ENCODE data around the gene COQ3. TPM values are rescaled to one million over a fixed set of nuclear protein-coding genes. Genes with fewer than 3 reads are reported as not detected.

The COQ3 gene
- total RNA-seq, 1 experiment from 2014 or later: 10.9 TPM

DNA sequence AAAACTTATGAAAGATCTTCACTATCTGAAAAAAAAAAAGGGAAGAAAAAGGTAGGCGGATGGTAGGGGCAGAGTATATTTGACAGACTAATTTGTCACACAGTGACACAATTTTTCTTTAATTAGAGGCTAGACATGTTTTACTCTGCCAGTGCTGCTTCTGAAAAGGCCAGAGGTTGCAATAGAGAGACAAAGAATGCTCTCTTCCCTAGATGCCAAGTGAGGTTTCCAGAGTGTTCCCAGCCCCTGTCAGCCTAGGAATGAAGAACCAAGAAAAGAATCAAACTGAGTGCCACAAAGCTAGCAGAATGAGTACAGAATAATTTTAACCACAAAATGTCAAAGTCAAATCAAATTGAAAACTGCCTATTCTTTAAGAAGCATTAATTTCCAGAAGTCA, 18.1 kb upstream of the COQ3 start:
- no peak overlapping the region for H4K5ac ChIP-seq (ENCODE audit: insufficient read length, low read depth, low read length)
- no peaks in the 10 kb centered on the region for H3K4me1 Mint-ChIP-seq
- no peak for DNase-seq
- H3K27me3 Mint-ChIP-seq (ENCODE audit: low read depth): no peaks in the 10 kb centered on the region
- H2BK15ac ChIP-seq (ENCODE audit: low read depth, low read length): no peak overlapping the region
- no peak overlapping the region for H3K14ac ChIP-seq (ENCODE audit: insufficient read depth, low read length)
- H3K4ac ChIP-seq (ENCODE audit: low read depth, low read length): no peak overlapping the region
- H3K9me3 ChIP-seq (ENCODE audit: control insufficient read depth, low read depth, low read length): no peaks in the 10 kb centered on the region
- no peak overlapping the region for H3K27ac ChIP-seq (ENCODE audit: insufficient read length, low read depth, low read length)
- H3K79me1 ChIP-seq (ENCODE audit: insufficient read depth, low read depth, low read length, poor library complexity, severe bottlenecking): peaks cover 3% of the 10 kb centered on the region
- H2AK5ac ChIP-seq (ENCODE audit: insufficient read length, low read length): no peak overlapping the region
- H2BK20ac ChIP-seq (ENCODE audit: low read depth, low read length, poor library complexity, severe bottlenecking): no peak overlapping the region
- H2AFZ ChIP-seq (ENCODE audit: low read length): no peak overlapping the region
- no peaks in the 10 kb centered on the region for H3K4me1 ChIP-seq (ENCODE audit: insufficient read depth, low read length)
- H3K9me3 Mint-ChIP-seq: no peaks in the 10 kb centered on the region
- H3K23ac ChIP-seq (ENCODE audit: insufficient read length, low read depth, low read length): no peak overlapping the region
- H3K9ac ChIP-seq (ENCODE audit: extremely low read depth, insufficient read length, low read length): no peak overlapping the region
- H4K20me1 ChIP-seq (ENCODE audit: control insufficient read depth, insufficient read depth, insufficient read length): no peaks in the 10 kb centered on the region
- H3K79me2 ChIP-seq (ENCODE audit: insufficient read depth, low read length): no peaks in the 10 kb centered on the region; the same call in 1 of the 2 replicates
- no CpG with 5 or more reads among the region's 1 CpG for WGBS (ENCODE audit: extremely low coverage, insufficient read length, low lambda C conversion rate)
- no peak overlapping the region for H3K18ac ChIP-seq (ENCODE audit: insufficient read length, low read depth, low read length)
- TF ChIP-seq, protein P1, sequence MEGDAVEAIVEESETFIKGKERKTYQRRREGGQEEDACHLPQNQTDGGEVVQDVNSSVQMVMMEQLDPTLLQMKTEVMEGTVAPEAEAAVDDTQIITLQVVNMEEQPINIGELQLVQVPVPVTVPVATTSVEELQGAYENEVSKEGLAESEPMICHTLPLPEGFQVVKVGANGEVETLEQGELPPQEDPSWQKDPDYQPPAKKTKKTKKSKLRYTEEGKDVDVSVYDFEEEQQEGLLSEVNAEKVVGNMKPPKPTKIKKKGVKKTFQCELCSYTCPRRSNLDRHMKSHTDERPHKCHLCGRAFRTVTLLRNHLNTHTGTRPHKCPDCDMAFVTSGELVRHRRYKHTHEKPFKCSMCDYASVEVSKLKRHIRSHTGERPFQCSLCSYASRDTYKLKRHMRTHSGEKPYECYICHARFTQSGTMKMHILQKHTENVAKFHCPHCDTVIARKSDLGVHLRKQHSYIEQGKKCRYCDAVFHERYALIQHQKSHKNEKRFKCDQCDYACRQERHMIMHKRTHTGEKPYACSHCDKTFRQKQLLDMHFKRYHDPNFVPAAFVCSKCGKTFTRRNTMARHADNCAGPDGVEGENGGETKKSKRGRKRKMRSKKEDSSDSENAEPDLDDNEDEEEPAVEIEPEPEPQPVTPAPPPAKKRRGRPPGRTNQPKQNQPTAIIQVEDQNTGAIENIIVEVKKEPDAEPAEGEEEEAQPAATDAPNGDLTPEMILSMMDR (conservative IDR thresholded peaks at IDR 0.05): no peak
- no peak overlapping the region for H3T11ph ChIP-seq (ENCODE audit: low read length)
- H4K8ac ChIP-seq (replicated peaks; ENCODE audit: insufficient read length, low read depth, low read length): no peak overlapping the region
- no peak overlapping the region for H3K56ac ChIP-seq (ENCODE audit: insufficient read length, low read depth, low read length)
- H3K36me3 Mint-ChIP-seq (ENCODE audit: insufficient read depth in 1 of 3, low read depth in 3 of 3): peaks cover 34 to 56% (median 55%) of the 10 kb centered on the region in 3 experiments
- no peaks in the 10 kb centered on the region for H3K23me2 ChIP-seq (ENCODE audit: insufficient read length, low read depth, low read length, poor library complexity, severe bottlenecking)
- no peak overlapping the region for H4K91ac ChIP-seq (ENCODE audit: insufficient read length, low read depth, low read length)
- no peak overlapping the region for H3K4me3 Mint-ChIP-seq
- H2BK120ac ChIP-seq (ENCODE audit: low read depth, low read length, poor library complexity, severe bottlenecking): no peak overlapping the region
- no peak overlapping the region for H2BK5ac ChIP-seq (ENCODE audit: insufficient read length, low read length)
- no peak overlapping the region for H2BK12ac ChIP-seq (ENCODE audit: insufficient read length, low read depth, low read length)
- H3K4me2 ChIP-seq (ENCODE audit: insufficient read depth, insufficient read length, low read length): no peak overlapping the region
- H3K27me3 ChIP-seq (ENCODE audit: insufficient read depth, low read length): no peaks in the 10 kb centered on the region
- H3K27ac Mint-ChIP-seq: peak overlapping the region in 1 of 3 experiments; percentile 32; a peak in 2 of 7 replicates

Measured in H9 (cell line).